ENCODE measurements around the gene IL24. TPM values are rescaled to one million over a fixed set of nuclear protein-coding genes. Genes with fewer than 3 reads are reported as not detected.

Gene IL24
- total RNA-seq, 1 donor from 2014 or later: under 0.01 TPM

DNA sequence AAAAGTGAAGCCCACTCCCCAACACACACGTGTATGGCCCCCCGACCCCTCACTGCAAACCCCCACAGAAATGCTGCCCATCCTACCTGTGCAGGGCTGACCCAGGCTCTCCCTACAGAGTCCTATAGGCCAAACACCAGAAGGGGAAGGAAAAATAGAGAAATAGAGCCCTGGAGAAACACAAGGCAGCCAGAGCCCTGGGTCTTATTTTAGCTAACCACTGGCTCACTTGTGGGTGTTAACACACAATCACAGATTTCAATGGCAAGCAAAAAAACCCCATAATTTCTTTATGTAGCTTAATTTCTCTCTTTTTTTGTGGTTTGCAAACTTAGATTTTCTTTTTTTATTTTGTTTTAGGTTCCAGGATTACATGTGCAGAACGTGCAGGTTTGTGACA, 50.0 kb downstream of the IL24 start:
- FAIRE-seq: no peak

DNA sequence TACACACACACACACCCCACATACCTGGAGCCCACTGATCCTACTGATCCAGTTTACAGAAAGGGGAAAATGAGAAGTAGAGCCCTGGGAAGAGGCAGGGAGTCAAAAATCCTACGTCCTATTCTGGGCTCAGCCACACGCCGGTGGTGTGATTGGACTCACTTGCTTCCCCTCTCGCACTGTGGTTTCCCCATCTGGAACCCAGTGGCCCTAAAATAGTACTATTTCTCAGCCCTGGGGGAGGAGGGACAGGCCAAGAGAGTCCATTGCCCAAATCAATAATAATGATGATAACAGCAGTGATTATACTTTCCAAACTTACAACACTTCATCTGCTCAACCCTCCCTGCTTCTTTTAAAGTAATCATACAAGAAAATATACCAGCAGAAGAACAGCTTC, 52.0 kb downstream of the IL24 start:
- no peak for FAIRE-seq
- no peak for DNase-seq (ENCODE audit: low spot score in 2 of 2)

More for the DNA sequence above, 50.0 kb downstream of the IL24 start:
- no peak for DNase-seq (ENCODE audit: low spot score in 2 of 2)

DNA sequence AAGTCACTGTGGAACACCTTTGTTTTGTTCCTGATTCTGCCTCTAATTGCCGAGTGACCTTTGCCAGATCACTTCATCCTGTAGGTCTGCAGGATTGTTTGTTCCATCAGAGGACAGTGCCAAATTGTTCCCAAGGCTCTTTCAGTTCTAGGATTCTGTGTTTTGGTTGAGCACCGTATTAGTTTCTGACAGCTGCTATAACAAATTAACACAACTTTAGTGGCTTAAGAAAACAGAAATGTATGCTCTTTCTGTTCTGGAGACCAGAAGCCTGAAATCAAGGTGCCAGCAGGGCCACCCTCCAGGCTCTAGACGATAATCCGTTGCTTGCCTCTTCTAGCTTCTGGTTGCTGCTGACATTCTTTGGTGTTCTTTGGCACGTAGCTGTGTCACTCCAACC, 52.4 kb downstream of the IL24 start:
- no peak for FAIRE-seq
- DNase-seq (ENCODE audit: low spot score in 2 of 2): no peak

DNA sequence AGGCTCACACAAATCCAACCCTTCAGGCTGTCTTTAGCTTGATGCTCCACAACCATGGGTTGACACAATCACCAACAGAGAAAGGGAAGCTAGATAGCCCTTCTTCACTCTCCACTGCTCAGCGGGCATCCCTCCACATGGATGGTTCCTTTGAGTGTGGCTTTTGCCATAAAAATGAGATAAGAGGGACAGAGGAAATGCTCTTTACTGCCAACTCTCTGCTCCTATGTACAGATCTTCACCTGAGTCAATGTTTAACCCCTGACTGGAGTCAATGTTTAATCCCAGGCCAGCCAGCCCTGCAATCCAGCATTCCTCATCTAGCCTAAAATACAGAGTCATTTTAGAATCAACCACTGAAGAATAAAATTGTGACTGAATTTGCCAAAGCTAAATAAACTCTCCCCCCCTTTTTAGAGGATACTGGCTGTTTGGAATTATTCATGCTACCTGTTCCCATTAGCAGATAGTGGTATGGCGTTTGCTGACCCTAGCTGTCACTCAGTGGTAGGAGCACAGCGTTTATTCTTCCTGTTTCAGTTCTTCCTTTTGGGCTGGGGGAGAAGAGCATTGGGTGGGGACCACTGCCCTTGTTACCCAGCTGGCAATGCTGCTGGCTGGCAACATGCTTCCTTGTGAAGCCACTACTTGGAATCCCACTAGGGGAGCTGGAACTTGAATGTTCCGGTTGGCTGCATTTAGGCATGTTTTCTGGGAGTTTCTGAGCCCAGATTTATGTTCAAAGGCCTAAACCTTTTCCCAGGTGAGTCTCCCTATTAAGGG, 54.3 kb downstream of the IL24 start:
- DNase-seq (ENCODE audit: low spot score in 2 of 2): no peak
- FAIRE-seq: no peak

DNA sequence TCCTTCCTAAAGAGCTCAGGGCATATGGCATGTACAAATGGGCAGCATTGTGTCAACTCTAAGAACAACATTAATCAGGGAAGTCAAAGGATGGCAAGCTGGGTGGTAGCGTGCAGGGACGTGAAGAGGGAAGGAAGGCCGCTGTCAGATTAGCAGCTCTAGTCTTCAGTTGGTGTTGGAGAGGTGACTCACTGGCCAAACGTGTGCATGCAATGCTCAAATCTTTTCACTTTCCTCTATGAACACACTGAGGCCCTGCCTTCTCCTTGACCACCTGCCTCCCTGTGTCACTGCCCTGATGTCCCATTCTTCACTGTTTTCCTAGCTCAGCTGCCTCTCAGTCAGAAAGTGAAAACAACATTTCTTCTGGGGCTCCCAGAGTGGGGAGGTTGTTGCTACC, 54.9 kb downstream of the IL24 start:
- DNase-seq (ENCODE audit: low spot score in 2 of 2) (no peak), FAIRE-seq (no peak)

DNA sequence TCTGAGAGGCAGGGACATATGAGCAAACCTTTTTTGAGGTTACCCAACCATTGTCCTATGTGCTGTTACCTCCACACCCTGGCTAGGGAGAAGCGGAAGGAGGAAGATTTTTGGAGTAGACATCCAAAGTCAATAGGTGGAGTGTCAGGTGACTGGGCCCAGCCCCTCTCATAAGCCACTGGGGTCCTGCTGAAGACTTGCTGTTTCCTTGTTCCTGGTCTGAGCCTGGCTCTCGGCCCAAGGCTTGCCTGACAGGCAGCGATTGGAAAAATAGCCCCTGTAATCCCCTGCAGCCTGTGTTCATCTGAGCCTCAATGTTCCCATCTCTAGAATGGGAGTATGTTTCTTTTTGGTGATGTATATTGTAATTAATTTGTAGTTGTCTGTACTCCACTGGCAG, 55.9 kb downstream of the IL24 start:
- FAIRE-seq: no peak
- no peak for DNase-seq (ENCODE audit: low spot score in 2 of 2)

DNA sequence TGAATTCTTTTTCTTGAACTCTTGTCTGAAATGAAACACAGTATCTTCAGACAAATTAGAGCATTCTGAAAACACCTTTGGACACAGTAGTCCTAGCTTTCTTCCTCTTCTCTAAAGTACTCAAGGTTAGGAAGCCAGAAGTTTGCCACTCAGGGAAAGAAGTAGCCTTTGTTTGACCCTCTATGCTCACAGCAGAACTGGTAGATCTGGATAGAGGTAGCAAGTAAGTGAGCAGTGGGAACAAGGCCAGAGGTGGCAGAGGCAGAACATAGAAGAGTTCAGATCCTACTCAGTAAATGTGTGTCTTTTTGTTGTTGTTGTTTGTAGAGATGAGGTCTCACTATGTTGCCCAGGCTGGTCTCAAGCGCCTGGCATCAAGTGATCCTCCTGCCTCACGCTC, 56.4 kb downstream of the IL24 start:
- DNase-seq (ENCODE audit: low spot score in 2 of 2) (no peak), FAIRE-seq (no peak)

Other genes starting within 250 kb of the IL24 start
- 7.3 TPM for gene MAPKAPK2, start 212.5 kb upstream of the IL24 start, total RNA-seq
- gene IL19, start 126.7 kb upstream of the IL24 start, total RNA-seq: not detected
- gene IL10, start 124.9 kb upstream of the IL24 start, total RNA-seq: 0.41 TPM
- not detected for gene IL20, start 31.8 kb upstream of the IL24 start, total RNA-seq
- gene FCMR, start 24.5 kb downstream of the IL24 start, total RNA-seq: under 0.01 TPM
- not detected for gene PIGR, start 49.0 kb downstream of the IL24 start, total RNA-seq
- gene FCAMR, start 73.0 kb downstream of the IL24 start, total RNA-seq: not detected
- gene C1orf116, start 135.3 kb downstream of the IL24 start, total RNA-seq: not detected
- gene YOD1, start 153.8 kb downstream of the IL24 start, total RNA-seq: 20.8 TPM
- 9.4 TPM for gene PFKFB2, start 155.8 kb downstream of the IL24 start, total RNA-seq
- not detected for gene C4BPB, start 191.4 kb downstream of the IL24 start, total RNA-seq
- not detected for gene C4BPA, start 206.8 kb downstream of the IL24 start, total RNA-seq